GM12872 (cell line): ENCODE results near the gene SMPD3.

Source experiments
- TF ChIP-seq, protein P1 (sequence below): IDR thresholded peaks from 3 replicates; pipeline ENCODE4 v1.5.1; 2011; ENCODE audit warnings: low read depth, mild to moderate bottlenecking, low read length, moderate library complexity; ENCODE audit not compliant: insufficient read depth

The SMPD3 gene

DNA sequence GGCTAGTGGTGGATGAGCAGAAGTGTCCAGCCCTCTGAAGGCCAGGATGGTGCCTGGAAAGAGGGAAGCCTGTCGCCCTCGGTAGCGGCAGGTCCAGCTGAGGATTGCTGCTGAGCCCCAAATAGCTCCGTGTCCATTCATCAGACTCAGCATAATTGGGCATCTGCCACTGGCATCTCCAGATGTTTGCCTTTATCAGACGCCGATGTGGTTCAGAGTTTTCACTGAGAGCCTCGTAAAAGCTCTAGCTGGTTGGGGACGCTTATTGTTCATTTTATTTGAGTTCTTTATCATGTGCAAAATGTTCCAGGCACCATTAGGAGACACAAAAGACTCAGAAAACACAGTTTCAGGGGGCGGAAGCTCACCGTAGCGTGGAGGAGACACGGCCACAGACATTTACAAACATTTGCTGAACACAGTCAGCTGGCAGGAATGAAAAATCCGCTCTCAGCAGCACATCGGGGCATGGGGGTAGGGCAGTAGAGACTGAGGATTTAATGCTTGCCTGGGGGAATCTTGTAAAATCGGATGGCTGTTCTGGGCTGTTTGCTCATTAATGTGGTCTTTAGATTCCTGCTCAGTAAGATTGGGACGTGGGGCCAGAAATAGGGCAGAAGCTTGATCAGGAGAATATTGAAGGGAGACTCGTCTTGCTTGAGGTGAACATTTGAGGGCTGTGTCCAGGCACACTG is 41.7 kb downstream of the SMPD3 start:
- TF ChIP-seq, protein P1, sequence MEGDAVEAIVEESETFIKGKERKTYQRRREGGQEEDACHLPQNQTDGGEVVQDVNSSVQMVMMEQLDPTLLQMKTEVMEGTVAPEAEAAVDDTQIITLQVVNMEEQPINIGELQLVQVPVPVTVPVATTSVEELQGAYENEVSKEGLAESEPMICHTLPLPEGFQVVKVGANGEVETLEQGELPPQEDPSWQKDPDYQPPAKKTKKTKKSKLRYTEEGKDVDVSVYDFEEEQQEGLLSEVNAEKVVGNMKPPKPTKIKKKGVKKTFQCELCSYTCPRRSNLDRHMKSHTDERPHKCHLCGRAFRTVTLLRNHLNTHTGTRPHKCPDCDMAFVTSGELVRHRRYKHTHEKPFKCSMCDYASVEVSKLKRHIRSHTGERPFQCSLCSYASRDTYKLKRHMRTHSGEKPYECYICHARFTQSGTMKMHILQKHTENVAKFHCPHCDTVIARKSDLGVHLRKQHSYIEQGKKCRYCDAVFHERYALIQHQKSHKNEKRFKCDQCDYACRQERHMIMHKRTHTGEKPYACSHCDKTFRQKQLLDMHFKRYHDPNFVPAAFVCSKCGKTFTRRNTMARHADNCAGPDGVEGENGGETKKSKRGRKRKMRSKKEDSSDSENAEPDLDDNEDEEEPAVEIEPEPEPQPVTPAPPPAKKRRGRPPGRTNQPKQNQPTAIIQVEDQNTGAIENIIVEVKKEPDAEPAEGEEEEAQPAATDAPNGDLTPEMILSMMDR, result no peak

DNA sequence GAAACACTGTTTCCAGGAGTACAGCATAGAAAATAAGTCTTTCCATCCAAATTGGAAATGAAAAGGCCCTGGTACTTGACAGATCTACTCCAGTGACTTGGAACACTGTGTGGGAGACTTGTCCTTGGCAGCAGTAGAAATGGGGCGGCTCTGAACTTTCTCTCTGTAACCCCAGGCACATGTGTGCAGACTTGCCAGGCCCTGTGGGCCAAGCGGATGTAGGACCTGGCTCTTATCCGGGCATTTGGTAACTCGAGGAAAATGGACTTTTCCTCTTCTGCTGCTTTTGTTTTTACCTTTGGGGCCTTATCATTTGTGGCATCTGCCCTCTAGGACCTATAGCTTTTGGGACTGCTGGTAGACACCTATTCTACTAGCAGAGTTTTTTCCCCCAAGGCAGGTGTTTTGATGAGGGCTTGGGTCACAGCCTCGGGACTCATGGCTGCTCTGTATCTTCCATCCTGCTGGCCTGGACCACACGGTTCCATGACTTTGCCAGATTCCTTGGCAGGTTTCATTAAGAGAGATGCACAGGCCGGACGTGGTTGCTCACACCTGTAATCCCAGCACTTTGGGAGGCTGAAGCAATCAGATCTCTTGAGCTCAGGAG is 43.5 kb downstream of the SMPD3 start:
- TF ChIP-seq, protein P1, result no peak

DNA sequence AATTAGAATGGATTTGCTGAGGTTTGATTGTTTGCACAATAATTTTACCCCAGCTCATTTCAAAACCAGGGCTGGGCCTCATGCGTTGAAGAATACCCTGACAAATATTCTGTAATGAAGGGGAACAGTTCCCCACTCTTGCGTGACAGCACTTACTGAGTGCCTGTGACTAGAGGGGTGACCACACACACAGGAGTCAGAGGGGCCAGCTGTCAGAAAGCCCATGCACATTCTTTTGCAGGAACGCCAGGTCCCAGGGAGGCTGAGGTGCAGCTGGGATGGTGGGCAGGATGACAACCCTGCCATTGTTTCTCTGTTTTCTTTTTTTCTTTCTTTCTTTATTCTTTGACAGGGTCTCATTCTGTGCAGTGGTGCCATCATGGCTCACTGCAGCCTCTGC is 44.6 kb downstream of the SMPD3 start:
- TF ChIP-seq, protein P1, result no peak

DNA sequence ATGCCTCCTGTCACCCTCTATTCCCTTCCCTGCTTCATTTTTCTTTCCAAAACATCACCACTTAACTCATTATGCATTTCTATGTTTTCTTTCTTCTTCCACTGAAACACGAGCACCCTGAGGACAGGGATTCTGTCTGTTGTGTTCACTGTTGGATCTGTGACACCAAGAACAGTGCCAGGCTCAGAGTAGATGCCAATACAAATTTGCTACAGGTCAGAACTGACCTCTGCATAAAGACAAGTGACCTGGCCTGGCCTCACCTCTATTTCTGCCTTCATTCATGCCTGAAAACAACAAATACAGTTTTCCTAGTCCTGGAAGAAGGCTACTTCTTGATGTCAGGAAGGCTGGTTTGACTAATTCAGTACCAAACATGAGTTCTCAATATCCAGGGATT is 45.1 kb downstream of the SMPD3 start:
- TF ChIP-seq, protein P1, result no peak

DNA sequence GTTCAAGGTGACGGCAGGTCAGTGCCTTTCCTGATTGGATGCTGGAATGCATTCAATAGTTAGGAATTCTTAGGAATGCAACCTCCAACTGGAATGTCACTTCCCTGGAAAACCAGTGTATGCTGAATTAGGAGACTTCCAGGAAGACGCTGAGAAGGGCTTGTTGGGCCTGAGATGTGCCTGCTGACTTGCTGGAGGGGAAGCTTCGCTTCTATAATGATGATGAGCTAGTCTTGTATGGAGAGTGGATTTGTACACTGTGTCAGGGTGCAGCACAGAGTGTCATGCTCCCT is 45.6 kb downstream of the SMPD3 start:
- TF ChIP-seq, protein P1, result no peak

DNA sequence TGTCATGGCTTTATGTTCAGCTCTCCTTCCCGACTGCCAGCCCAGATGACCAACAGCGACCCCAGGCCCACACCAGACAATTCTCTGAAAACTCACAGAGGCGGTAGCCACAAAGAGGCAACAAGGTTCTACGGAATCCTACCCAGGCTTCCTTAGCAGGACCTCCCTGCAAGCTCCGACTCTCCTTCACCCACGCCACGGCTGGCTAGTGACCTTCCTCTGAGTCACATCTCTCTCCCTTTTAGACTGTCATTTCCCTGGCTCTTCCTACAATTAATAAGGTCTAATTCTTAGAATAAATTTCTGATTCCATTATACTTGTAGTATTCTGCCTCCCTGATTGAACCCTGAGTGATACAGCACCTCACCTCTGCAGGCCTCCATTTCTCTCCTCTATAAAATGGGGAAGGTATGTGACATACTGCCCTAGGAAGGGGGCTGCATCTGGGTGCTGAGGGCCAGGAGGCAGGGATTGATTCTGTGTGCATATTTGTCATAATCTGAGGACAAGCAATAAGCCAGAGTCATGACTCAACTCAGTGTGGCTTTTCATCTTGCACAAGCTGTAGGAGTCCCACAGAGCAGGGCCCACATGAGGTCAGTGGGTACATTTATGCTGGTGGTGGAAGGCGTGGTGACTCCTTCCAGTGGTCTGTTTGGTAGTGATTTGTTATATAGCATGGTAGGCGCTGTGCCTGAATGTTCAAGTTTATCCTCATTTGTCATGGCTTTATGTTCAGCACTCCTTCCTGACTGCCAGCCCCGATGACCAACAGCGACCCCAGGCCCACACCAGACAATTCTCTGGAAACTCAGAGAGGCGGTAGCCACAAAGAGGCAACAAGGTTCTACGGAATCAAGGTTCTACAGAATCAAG is 46.2 kb downstream of the SMPD3 start:
- TF ChIP-seq, protein P1, result no peak

DNA sequence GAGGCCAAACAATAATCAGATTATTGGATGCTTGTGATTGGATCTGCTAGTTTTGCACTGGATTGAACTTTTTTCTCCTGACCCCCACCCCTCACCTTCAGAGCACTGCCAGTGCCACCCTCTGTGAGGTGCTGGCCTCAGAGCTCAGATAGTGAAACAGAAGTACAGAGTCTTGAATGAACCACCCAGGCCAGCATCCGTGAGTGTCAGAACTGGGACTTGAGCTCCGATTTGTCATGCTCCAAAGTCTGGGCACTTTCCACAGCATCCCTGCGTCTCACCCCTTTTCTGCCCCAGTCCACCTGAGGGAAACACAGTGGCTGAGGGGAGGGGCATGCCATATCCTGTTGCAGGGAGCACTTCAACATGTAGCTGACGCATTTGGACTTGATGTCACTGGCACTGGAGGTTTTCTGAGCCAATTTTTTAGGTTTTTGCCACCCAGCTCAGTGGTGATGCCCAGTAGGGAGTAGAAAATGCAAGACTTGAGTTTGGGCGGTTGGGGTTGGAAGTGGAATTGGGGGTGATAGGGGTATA is 47.3 kb downstream of the SMPD3 start:
- TF ChIP-seq, protein P1, result no peak
